CD4-positive, alpha-beta T cell treated with Interleukin-17A for 4 hours (primary cell): ENCODE results near the gene DPP10.

Experiments
- DNase-seq: peaks from one replicate; pipeline ENCODE4 v3.0.0-alpha.2; 2020; ENCODE audit warnings: mixed read lengths

DPP10 gene

GRCh38 chr2:115825912-115826311 is 1383.5 kb downstream of the DPP10 start:
- no peak for DNase-seq

- no peak for DNase-seq
Observed at GRCh38 chr2:115833196-115833595, 1390.8 kb downstream of the DPP10 start.

DNA sequence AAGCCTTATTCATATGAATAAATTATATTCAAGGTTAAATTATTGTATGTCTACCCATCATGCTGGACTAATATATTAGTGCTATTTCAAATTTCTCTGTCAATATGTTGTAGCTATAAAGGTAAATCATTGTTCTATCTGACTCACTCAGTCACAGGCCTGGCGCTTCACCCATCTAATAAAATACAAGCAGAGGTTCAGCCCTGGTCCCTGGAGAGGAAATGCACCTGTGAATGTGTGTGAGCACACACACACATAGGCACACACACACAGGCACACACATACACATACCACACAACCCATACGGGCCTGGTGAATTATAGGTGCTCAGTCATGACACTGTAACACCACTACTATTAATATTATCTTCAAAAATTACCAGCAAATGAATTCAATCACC is 1396.1 kb downstream of the DPP10 start:
- no peak for DNase-seq

DNA sequence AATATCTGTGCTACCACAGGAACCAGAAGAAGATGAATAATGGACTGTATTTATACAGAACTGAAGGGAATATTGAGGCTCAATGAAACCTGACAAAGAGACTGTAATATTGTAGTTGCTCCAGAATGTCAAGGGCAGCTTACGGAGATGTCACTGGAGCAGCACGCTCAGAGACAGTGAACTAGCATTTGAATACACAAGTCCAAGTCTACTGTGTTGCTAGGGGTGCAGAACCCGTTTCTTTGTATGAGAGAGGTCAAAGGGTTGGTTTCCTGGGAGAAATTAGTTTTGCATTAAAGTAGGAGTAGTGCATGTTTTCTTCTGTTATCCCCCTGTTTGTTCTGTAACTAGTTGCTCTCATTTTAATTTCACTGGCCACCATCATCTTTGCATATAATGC is 1399.9 kb downstream of the DPP10 start:
- no peak for DNase-seq

- DNase-seq = no peak
Observed at GRCh38 chr2:115848192-115848591, 1405.8 kb downstream of the DPP10 start.

- DNase-seq = no peak
Observed at GRCh38 chr2:115867024-115867423, 1424.6 kb downstream of the DPP10 start.

DNA sequence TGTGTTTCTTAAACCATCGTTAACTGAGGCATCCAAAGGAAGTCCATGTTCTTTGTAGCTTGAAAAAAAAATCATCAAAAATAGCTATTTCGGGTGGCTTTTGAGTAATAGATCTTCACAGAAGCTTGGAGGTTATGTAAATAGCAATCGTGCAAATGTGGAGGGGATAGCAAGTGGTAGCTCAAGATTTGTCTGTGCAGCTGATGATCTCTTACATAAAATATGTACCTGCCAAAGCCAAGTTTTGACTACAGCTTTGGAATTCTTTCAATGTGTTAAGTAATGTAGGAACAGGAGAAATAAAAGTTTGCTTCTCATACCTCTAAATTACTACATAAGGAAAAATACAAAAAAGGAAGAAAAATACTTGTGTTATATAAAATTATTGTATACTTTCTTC is 1432.0 kb downstream of the DPP10 start:
- DNase-seq = no peak

DNA sequence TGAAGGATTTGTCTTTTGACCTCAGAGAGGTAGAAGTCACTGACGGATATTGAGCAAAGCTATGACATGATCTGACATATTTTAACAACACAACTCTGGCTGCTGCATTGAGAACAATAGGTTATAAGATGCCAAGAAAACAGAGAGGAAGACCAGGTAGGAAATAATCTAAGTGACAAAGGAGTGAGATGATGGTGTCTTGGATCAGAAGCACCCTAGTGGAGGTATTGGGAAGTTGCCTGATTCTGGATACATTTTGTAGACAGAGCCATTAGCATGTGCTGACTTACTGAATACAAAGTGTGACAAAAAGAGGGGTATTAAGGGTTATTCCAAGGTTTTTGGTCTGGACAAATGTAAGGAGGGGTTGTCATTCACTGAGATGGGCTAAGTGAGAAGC is 1438.1 kb downstream of the DPP10 start:
- DNase-seq = no peak

DNA sequence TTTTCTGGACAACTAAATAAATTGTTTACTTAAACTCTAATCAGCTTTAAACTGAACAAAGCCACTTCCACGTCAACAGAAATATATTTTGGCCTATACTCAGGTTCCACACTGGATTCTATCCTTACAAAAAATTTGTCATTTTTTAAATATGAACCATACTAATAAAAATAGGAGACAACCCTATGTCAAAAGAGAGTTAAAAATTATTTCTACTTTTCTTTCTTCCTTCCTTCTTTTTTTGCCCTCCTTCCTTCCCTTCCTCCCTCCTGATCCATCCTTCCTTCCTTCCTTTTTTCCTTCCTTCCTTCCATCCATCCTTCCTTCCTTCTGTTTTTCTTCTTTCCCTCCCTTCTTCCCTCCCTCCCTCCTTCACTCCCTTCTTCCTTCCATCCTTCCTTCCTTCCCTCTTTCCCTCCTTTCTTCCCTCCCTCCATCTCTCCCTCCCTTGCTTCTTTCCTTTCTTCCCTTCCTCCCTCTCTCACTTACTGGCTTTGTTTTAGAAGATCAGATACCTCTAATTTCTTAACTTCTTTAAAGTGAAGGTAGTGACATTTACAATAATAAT is 1444.9 kb downstream of the DPP10 start:
- no peak for DNase-seq
